ENCODE results near the gene WWC2.

DNA sequence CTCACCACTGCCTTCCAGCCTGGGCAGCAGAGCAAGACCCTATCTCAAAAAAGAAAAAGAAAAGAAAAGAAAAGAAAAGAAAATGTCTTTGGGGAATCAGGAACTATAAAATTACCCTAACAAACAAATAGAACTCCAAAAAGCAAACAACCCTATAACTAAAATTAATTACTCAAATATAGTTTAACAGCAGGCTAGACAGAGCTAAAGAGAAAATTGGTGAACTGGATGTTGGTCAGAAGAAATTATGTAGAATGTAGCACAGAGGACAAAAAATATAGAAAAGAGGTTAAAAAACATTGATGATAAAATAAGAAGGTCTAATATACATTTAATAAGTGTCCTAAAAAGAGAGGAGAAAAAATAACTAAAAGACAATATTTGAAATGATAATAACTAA is 27.8 kb upstream of the WWC2 start:
- TF ChIP-seq EZH2 (IDR thresholded peaks at IDR 0.05) (no peak), POLR2AphosphoS5 (IDR thresholded peaks at IDR 0.05; ENCODE audit: borderline replicate concordance, low read depth, low read length) (no peak), FOXP2 (optimal IDR thresholded peaks at IDR 0.05; ENCODE audit: control extremely low read depth, extremely low read length, insufficient read depth) (no peak)
